ENCODE results near the gene QSOX1.

DNA sequence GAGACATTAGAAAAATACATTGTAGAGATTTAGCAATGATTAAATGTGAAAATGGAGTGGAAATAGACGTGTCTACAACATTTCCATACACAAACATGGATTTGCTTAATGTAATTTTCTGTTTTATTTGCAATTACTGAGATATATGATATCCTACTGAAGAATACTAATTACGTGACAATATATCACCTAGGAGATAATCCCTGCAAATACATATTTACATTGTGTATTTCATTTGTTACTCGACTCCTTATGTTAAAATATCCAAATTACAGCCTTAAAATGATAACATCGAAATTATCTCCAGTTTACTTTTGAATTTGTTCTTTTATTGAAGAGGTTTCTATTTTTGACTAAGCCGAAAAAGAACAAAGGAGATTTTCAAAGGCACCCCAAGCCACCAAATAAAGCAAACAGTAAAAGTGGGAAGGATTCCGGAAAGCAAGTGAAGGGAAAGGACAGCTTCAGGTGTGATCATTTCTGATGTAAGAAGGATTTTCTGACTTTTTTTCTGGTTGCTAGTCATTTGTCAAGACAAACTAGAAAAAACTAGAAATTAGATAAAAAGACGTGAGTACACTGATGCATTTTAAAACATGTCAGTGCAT lies 83.3 kb downstream of the QSOX1 start:
- no peak for TF ChIP-seq CTCF (IDR thresholded peaks at IDR 0.05)
- no peak for TF ChIP-seq CREB1 (CRISPR knock-in tag; IDR thresholded peaks at IDR 0.05)
- TF ChIP-seq TEAD4 (CRISPR knock-in tag; IDR thresholded peaks at IDR 0.05): no peak

Data from WTC11 (cell line).